DMS114 treated with DMSO at 0.1 percent for 48 hours (cell line): ENCODE data around the gene RAP1GAP2.
"Not testable (repeated sequence)": the region's sequence is repeated elsewhere in the genome, so short reads cannot be mapped to it uniquely, and the experiment has no call there.

Experiments
- DNase-seq: peaks from one replicate; lab custom pipeline; 2025; ENCODE audit not compliant: unreplicated experiment; lab: John Stamatoyannopoulos, UW

The RAP1GAP2 gene

GRCh38 chr17:2991396-2992180 lies 195.3 kb downstream of the RAP1GAP2 start:
- not testable (repeated sequence) for DNase-seq

GRCh38 chr17:2994441-2994840 lies 198.2 kb downstream of the RAP1GAP2 start:
- no peak for DNase-seq

- no peak for DNase-seq
Observed at GRCh38 chr17:2995377-2995776, 199.1 kb downstream of the RAP1GAP2 start.

GRCh38 chr17:2995886-2996809 lies 199.9 kb downstream of the RAP1GAP2 start:
- DNase-seq, result no peak

GRCh38 chr17:2996810-2997670 lies 200.8 kb downstream of the RAP1GAP2 start:
- DNase-seq, result no peak

GRCh38 chr17:2998469-2998901 lies 202.2 kb downstream of the RAP1GAP2 start:
- DNase-seq, result not testable (repeated sequence)

- DNase-seq, result no peak
Observed at GRCh38 chr17:3002538-3003295, 206.5 kb downstream of the RAP1GAP2 start.

GRCh38 chr17:3003296-3004149 lies 207.3 kb downstream of the RAP1GAP2 start:
- no peak for DNase-seq

GRCh38 chr17:3004150-3004801 lies 208.0 kb downstream of the RAP1GAP2 start:
- no peak for DNase-seq

- no peak for DNase-seq
Observed at GRCh38 chr17:3004925-3005324, 208.7 kb downstream of the RAP1GAP2 start.

- no peak for DNase-seq
Observed at GRCh38 chr17:3005696-3006095, 209.5 kb downstream of the RAP1GAP2 start.

- DNase-seq, result no peak
Observed at GRCh38 chr17:3006801-3007200, 210.6 kb downstream of the RAP1GAP2 start.

GRCh38 chr17:3007651-3008121 lies 211.4 kb downstream of the RAP1GAP2 start:
- no peak for DNase-seq

- DNase-seq, result no peak
Observed at GRCh38 chr17:3008336-3009288, 212.4 kb downstream of the RAP1GAP2 start.

GRCh38 chr17:3009411-3009920 lies 213.2 kb downstream of the RAP1GAP2 start:
- no peak for DNase-seq

GRCh38 chr17:3011891-3012290 lies 215.7 kb downstream of the RAP1GAP2 start:
- no peak for DNase-seq

- peak; percentile 19 for DNase-seq
Observed at GRCh38 chr17:3012926-3013581, 216.8 kb downstream of the RAP1GAP2 start.
